Right lobe of liver (tissue), 6 donors: ENCODE data around the gene SLC25A23. TPM values are rescaled to one million over a fixed set of nuclear protein-coding genes. Genes with fewer than 3 reads are reported as not detected.

Experiments used
- ATAC-seq, 4 donors: fragments of 200-7000 bp; cut with Tn5 transposase; one replicate each; pipeline ENCODE4 v1.9.1; 2020; ENCODE audit warnings: mild to moderate bottlenecking in 4 of 4, moderate library complexity in 4 of 4
- DNase-seq, 3 donors: peaks; one replicate each; pipeline ENCODE4 v3.0.0-alpha.2; 2020
- H3K27ac ChIP-seq, 3 donors: fragments of 200-600 bp; one replicate each; pipeline ENCODE4 v1.8.0; 2022
- H3K27me3 ChIP-seq, 2 donors: fragments of 200-600 bp; one replicate each; pipeline ENCODE4 v1.8.0; 2022
- H3K36me3 ChIP-seq, 4 donors: fragments of 200-600 bp; sonication (generic) in 1 of 4; one replicate each; pipeline versions ENCODE4 v1.5.1 to v1.8.0; 2017 to 2022; ENCODE audit warnings: control low read depth in 1 of 4
- H3K4me1 ChIP-seq, 4 donors: fragments of 200-600 bp; sonication (generic) in 1 of 4; one replicate each; pipeline versions ENCODE4 v1.5.1 to v1.8.0; 2017 to 2022; ENCODE audit warnings: control low read depth in 1 of 4
- H3K4me3 ChIP-seq, 3 donors: fragments of 200-600 bp; one replicate each; pipeline ENCODE4 v1.8.0; 2022
- H3K9me3 ChIP-seq, 4 donors: fragments of 200-600 bp; sonication (generic) in 1 of 4; one replicate each; pipeline versions ENCODE4 v1.5.1 to v1.8.0; 2017 to 2022; ENCODE audit warnings: control low read depth in 1 of 4
- CTCF ChIP-seq, 4 donors: fragments of 200-600 bp in 3 of 4; fragments of 450-650 bp in 1 of 4; IDR thresholded peaks; one replicate each; pipeline versions ENCODE4 v1.5.1 to v1.8.0; 2016 to 2022; ENCODE audit warnings: antibody characterized with exemption in 4 of 4, mild to moderate bottlenecking in 2 of 4
- POLR2A ChIP-seq: fragments of 450-650 bp; IDR thresholded peaks from one replicate; pipeline ENCODE4 v1.6.1; 2017; ENCODE audit warnings: antibody characterized with exemption, mild to moderate bottlenecking
- WGBS: methylation state at CpG from one replicate; pipeline ENCODE4 v1.1.6; 2018; ENCODE audit warnings: low coverage, low lambda C conversion rate; ENCODE audit not compliant: insufficient coverage; ENCODE audit errors: missing lambda C conversion rate; 5-methylcytosine and 5-hydroxymethylcytosine counted together
- intact Hi-C, 2 donors: fragments of 100-400 bp; cut with DNase I; formaldehyde crosslinking; loops; one replicate each; pipeline versions ENCODE4 v1.11.2 to v1.14.1; 2022
- total RNA-seq, 6 experiments: library from RNA; depleted of rRNA in 2 of 6; stranded (reverse); fragments of >200 nt in 2 of 6; fragmentation: NEBNext Ultra II Directional in 3 of 6; extraction: Animal tissue kit (Norgen Biotek cat#: 25700) in 3 of 6; gene quantifications; one replicate each; pipeline versions ENCODE4 v1.1.0 to v1.2.4, GENCODE V29; 2016 to 2023
- donor health status: DM: no; HTN: yes; CAD: no.
- donor health status: DM: no; HTN: no; CAD: no.
- donor health status: DM: no; HTN: no; CAD: no.
- donor health status: DM: no; HTN: yes; CAD: no.
- donor health status: DM: no; HTN: yes; CAD: no.

SLC25A23 gene
- total RNA-seq, 6 experiments from 2014 or later = 23.3 to 50.0 (median 30.0) TPM

GRCh38 chr19:6450166-6450565 is 9.4 kb downstream of the SLC25A23 start:
- no peaks in the 10 kb centered on the region for H3K27me3 ChIP-seq
- no peak for ATAC-seq
- H3K27ac ChIP-seq = no peak overlapping the region
- intact Hi-C loops = no loop called here
- WGBS = 90% methylated on average over 5 of the region's 5 CpGs
- no peak overlapping the region for H3K4me3 ChIP-seq
- H3K9me3 ChIP-seq = no peaks in the 10 kb centered on the region
- no peak for DNase-seq
- peaks cover 0 to 8% (median 5%) of the 10 kb centered on the region in 4 donors for H3K36me3 ChIP-seq
- H3K4me1 ChIP-seq = no peaks in the 10 kb centered on the region
- TF ChIP-seq CTCF (IDR thresholded peaks at IDR 0.05) (no peak), POLR2A (no peak)

GRCh38 chr19:6448045-6448444 is 11.5 kb downstream of the SLC25A23 start:
- Histone ChIP-seq H3K4me3 (no peak overlapping the region), H3K27me3 (no peaks in the 10 kb centered on the region), H3K4me1 (no peaks in the 10 kb centered on the region), H3K36me3 (peaks cover 0 to 3% (median 0%) of the 10 kb centered on the region in 4 donors), H3K27ac (no peak overlapping the region), H3K9me3 (no peaks in the 10 kb centered on the region)
- 100% methylated on average over 3 of the region's 3 CpGs for whole genome bisulfite sequencing
- ATAC-seq (no peak), DNase-seq (no peak)
- TF ChIP-seq POLR2A = no peak
- TF ChIP-seq CTCF (IDR thresholded peaks at IDR 0.05) = no peak
- intact Hi-C loops = no loop called here

GRCh38 chr19:6446452-6446851 is 13.1 kb downstream of the SLC25A23 start:
- Histone ChIP-seq H3K27me3 (no peaks in the 10 kb centered on the region), H3K9me3 (no peaks in the 10 kb centered on the region), H3K36me3 (peaks cover 0 to 3% (median 0%) of the 10 kb centered on the region in 4 donors), H3K4me3 (no peak overlapping the region), H3K4me1 (no peaks in the 10 kb centered on the region), H3K27ac (no peak overlapping the region)
- DNase-seq = no peak
- TF ChIP-seq POLR2A = no peak
- no peak for TF ChIP-seq CTCF (IDR thresholded peaks at IDR 0.05)
- intact Hi-C loops = no loop called here
- 100% methylated on average over 3 of the region's 3 CpGs for WGBS
- no peak for ATAC-seq

DNA sequence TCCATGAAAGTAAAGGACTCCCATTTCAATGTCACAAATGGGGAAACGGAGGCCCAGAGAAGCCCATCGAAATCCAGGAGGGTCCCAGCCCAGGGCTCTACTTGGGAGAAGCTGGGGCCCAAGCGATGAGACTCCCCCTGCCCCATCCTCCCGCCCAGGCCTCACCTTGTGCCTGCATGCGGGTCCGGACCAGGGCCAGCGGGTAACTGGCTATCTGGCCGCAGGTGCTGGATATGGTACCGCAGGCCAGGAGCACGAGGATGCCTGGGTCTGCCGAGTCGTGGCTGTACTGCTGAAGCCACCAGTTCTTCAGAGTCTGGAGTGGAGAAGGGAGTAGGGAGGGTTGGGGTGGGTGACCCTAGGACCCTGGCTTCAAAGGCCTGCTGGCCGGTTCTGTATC is 15.6 kb downstream of the SLC25A23 start:
- peaks cover 0 to 3% (median 0%) of the 10 kb centered on the region in 4 donors for H3K36me3 ChIP-seq
- WGBS = 60% methylated on average over 1 of the region's 13 CpGs
- intact Hi-C loops = no loop called here
- DNase-seq (no peak), ATAC-seq (no peak)
- H3K27ac ChIP-seq = no peak overlapping the region
- H3K4me3 ChIP-seq = no peak overlapping the region
- no peaks in the 10 kb centered on the region for H3K9me3 ChIP-seq
- no peak for TF ChIP-seq CTCF (IDR thresholded peaks at IDR 0.05)
- TF ChIP-seq POLR2A = no peak
- no peaks in the 10 kb centered on the region for H3K4me1 ChIP-seq
- H3K27me3 ChIP-seq = no peaks in the 10 kb centered on the region

- TF ChIP-seq POLR2A (no peak), CTCF (IDR thresholded peaks at IDR 0.05) (no peak)
These were observed 17.4 kb downstream of the SLC25A23 start for GRCh38 chr19:6442087-6442688.

More at GRCh38 chr19:6442087-6442688, 17.4 kb downstream of the SLC25A23 start:
- peaks cover 0 to 3% (median 0%) of the 10 kb centered on the region in 4 donors for H3K36me3 ChIP-seq
- no peaks in the 10 kb centered on the region for H3K9me3 ChIP-seq
- H3K4me3 ChIP-seq = no peak overlapping the region
- no peak for ATAC-seq
- H3K27me3 ChIP-seq = no peaks in the 10 kb centered on the region
- DNase-seq = no peak
- H3K27ac ChIP-seq = no peak overlapping the region
- WGBS = 92% methylated on average over 6 of the region's 13 CpGs
- intact Hi-C loops = no loop called here
- H3K4me1 ChIP-seq = no peaks in the 10 kb centered on the region
